HTERT RPE-1 (cell line): ENCODE measurements around the gene ANKRD33B.
"Not testable (repeated sequence)": the region's sequence is repeated elsewhere in the genome, so short reads cannot be mapped to it uniquely, and the experiment has no call there.

Experiments used
- in situ Hi-C: fragments of 300-500 bp; cut with MboI; formaldehyde crosslinking; loops from 4 replicates; pipeline ENCODE4 v1.14.3; 2020; ENCODE audit warnings: low sequenced_read_pairs

The ANKRD33B gene

GRCh38 chr5:10556289-10556807, 7.5 kb upstream of the ANKRD33B start:
- in situ Hi-C loops: no loop called here

- in situ Hi-C loops: no loop called here
Observed at GRCh38 chr5:10556893-10557746, 6.8 kb upstream of the ANKRD33B start.

GRCh38 chr5:10559151-10559550, 4.7 kb upstream of the ANKRD33B start:
- in situ Hi-C loops: no loop called here

- in situ Hi-C loops: no loop called here
Observed at GRCh38 chr5:10559871-10560270, 4.0 kb upstream of the ANKRD33B start.

- in situ Hi-C loops: no loop called here
Observed at GRCh38 chr5:10562201-10563109, 1.4 kb upstream of the ANKRD33B start.

- in situ Hi-C loops: no loop called here
Observed at GRCh38 chr5:10563110-10563944, 543 bp upstream of the ANKRD33B start.

- in situ Hi-C loops: no loop called here
Observed at GRCh38 chr5:10564838-10565784, 1.2 kb downstream of the ANKRD33B start.

GRCh38 chr5:10565785-10566542, 2.1 kb downstream of the ANKRD33B start:
- in situ Hi-C loops: no loop called here

- in situ Hi-C loops: no loop called here
Observed at GRCh38 chr5:10566543-10567068, 2.7 kb downstream of the ANKRD33B start.

GRCh38 chr5:10567121-10567591, 3.3 kb downstream of the ANKRD33B start:
- in situ Hi-C loops: no loop called here

GRCh38 chr5:10567781-10568321, 4.0 kb downstream of the ANKRD33B start:
- in situ Hi-C loops: no loop called here

GRCh38 chr5:10570540-10570939, 6.7 kb downstream of the ANKRD33B start:
- in situ Hi-C loops: not testable (repeated sequence)

- in situ Hi-C loops: no loop called here
Observed at GRCh38 chr5:10572451-10572850, 8.6 kb downstream of the ANKRD33B start.

- in situ Hi-C loops: no loop called here
Observed at GRCh38 chr5:10573487-10574145, 9.7 kb downstream of the ANKRD33B start.

- in situ Hi-C loops: not testable (repeated sequence)
Observed at GRCh38 chr5:10574879-10575278, 11.0 kb downstream of the ANKRD33B start.

- in situ Hi-C loops: no loop called here
Observed at GRCh38 chr5:10576121-10576789, 12.4 kb downstream of the ANKRD33B start.

GRCh38 chr5:10576790-10577189, 12.9 kb downstream of the ANKRD33B start:
- in situ Hi-C loops: no loop called here
